ENCODE data around the gene TNRC6C.
A peak's percentile ranks its signal among the peaks of the same experiment; 100 is the strongest.

The TNRC6C gene

GRCh38 chr17:78038748-78039288 lies 80.3 kb downstream of the TNRC6C start:
- no peak for TF ChIP-seq CSRNP3 (CRISPR knock-in tag; IDR thresholded peaks at IDR 0.05)
- no peak for TF ChIP-seq OSR1 (CRISPR knock-in tag; IDR thresholded peaks at IDR 0.05)
- no peak for TF ChIP-seq ZNF70 (CRISPR knock-in tag; IDR thresholded peaks at IDR 0.05)
- no peak for TF ChIP-seq ESRRG (CRISPR knock-in tag; IDR thresholded peaks at IDR 0.05)
- TF ChIP-seq TSHZ2 (CRISPR knock-in tag; IDR thresholded peaks at IDR 0.05): no peak
- no peak for TF ChIP-seq RARB (CRISPR knock-in tag; IDR thresholded peaks at IDR 0.05)
- TF ChIP-seq ZFP30 (CRISPR knock-in tag; IDR thresholded peaks at IDR 0.05): no peak
- TF ChIP-seq ISL1 (CRISPR knock-in tag; IDR thresholded peaks at IDR 0.05): no peak
- TF ChIP-seq ZFP3 (CRISPR knock-in tag; IDR thresholded peaks at IDR 0.05): no peak
- no peak for TF ChIP-seq PPARA (CRISPR knock-in tag; IDR thresholded peaks at IDR 0.05; ENCODE audit: borderline replicate concordance)
- TF ChIP-seq ZNF565 (CRISPR knock-in tag; conservative IDR thresholded peaks at IDR 0.05; ENCODE audit: low read depth): no peak
- TF ChIP-seq TCF4 (CRISPR knock-in tag; IDR thresholded peaks at IDR 0.05; ENCODE audit: borderline replicate concordance): no peak
- no peak for TF ChIP-seq ZC3H10 (CRISPR knock-in tag; IDR thresholded peaks at IDR 0.05)
- no peak for TF ChIP-seq TOX (CRISPR knock-in tag; IDR thresholded peaks at IDR 0.05; ENCODE audit: borderline replicate concordance)
- no peak for ATAC-seq

- ATAC-seq: no peak
- TF ChIP-seq ZNF565 (CRISPR knock-in tag; conservative IDR thresholded peaks at IDR 0.05; ENCODE audit: low read depth): no peak
- no peak for TF ChIP-seq TSHZ2 (CRISPR knock-in tag; IDR thresholded peaks at IDR 0.05)
- no peak for TF ChIP-seq ZFP30 (CRISPR knock-in tag; IDR thresholded peaks at IDR 0.05)
- TF ChIP-seq OSR1 (CRISPR knock-in tag; IDR thresholded peaks at IDR 0.05): no peak
Measured at GRCh38 chr17:78039581-78039980, 81.1 kb downstream of the TNRC6C start.

GRCh38 chr17:78040440-78041385 lies 82.2 kb downstream of the TNRC6C start:
- TF ChIP-seq TSHZ2 (CRISPR knock-in tag; IDR thresholded peaks at IDR 0.05) (no peak), ZNF8 (CRISPR knock-in tag; IDR thresholded peaks at IDR 0.05) (peak; percentile 35; the same call in 1 of the 2 replicates), GLIS3 (CRISPR knock-in tag; IDR thresholded peaks at IDR 0.05) (0 out of 2 replicates have a peak, but pooled peaks have one; percentile 12), ARNTL (CRISPR knock-in tag; IDR thresholded peaks at IDR 0.05; ENCODE audit: borderline replicate concordance, low read depth) (no peak), ZFP3 (CRISPR knock-in tag; IDR thresholded peaks at IDR 0.05) (0 out of 2 replicates have a peak, but pooled peaks have one; percentile 44), ZC3H10 (CRISPR knock-in tag; IDR thresholded peaks at IDR 0.05) (no peak), CSDC2 (CRISPR knock-in tag; IDR thresholded peaks at IDR 0.05) (0 out of 2 replicates have a peak, but pooled peaks have one; percentile 27)
- ATAC-seq: peak; percentile 93

Data from SK-N-SH treated with all-trans-retinoic acid at 6 μM for 48 hours (cell line).